HG03064 (cell line): ENCODE results near the gene GDF10.

ENCODE experiments used
- ATAC-seq: cut with Tn5 transposase; IDR thresholded peaks from one replicate; pipeline ENCODE4 v1.9.1; 2021; ENCODE audit warnings: low read depth; ENCODE audit not compliant: unreplicated experiment

GDF10 gene

GRCh38 chr10:47268696-47269095, 31.3 kb upstream of the GDF10 start:
- ATAC-seq: no peak

DNA sequence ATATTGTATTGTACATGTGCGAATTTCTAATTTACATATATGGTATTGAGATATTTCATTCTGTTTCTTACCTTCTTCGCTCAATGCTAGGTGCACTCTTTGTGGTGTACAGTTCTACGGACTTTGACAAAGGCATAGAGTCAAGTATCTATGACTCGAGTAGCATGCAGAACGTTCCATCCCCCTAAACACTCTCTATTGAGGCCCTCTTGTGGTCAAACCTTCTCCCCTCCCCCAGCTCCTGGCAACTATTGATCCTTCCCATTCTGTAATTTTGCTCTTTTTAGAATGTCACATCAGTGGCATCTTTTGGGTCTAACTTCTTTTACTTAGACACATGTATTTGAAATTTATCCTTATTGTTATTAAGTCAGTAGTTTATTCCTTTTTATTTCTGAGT, 30.7 kb upstream of the GDF10 start:
- ATAC-seq: no peak

- no peak for ATAC-seq
Observed at GRCh38 chr10:47276071-47276470, 23.9 kb upstream of the GDF10 start.

DNA sequence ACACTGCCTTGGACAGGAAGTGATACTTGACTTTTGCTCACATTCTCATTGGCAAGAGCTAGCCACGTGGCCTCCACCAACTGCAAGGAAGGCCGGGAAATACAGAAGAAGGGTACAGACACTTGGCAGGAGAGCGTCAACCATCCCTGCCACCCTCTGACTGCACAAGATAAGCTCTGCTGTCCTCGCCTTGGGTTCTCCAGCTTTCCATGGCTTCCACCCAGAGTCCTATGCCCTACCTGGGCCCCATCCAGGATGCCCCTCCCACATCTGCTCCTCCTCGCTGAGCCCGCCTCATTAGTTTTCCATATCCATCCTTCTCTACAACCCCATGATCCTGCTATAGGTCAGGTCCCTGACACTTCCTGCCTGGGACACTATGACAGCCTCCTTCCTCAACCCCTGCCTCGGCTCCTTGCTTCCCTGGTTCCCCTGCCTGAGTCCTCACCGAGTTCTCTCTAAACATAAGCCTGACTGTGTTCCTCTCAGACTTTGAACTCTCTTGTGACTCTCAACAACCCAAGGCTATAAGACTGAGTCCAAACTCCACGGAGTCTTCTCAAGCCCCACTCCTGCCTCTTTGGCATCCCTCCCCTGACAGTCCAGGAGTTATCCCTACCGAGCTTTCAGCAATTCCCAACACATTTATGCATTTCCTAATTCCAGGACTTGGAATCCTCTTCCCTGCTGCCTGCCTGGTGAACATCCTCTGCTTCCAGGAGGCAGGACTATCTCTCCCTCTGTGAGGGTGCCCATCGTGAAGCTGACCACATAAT, 23.2 kb upstream of the GDF10 start:
- no peak for ATAC-seq

- ATAC-seq: no peak
Observed at GRCh38 chr10:47277352-47278151, 22.4 kb upstream of the GDF10 start.

DNA sequence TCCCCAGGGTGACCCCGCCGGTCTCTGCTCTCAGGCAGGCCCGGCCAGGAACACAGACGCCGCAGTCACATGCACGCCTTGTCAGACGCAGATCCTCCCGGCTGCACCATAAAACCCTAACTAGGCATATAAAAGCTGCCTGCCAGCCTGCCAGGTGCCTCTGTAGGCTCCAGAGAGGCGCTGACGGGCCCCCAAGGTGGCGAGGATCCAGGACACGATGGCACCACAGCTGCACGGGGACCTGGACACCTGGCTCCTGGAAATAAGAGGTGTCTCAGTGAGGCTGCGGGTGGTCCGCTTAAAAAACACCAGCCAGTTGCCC, 21.9 kb upstream of the GDF10 start:
- ATAC-seq: no peak

- no peak for ATAC-seq
Observed at GRCh38 chr10:47278720-47279119, 21.3 kb upstream of the GDF10 start.

DNA sequence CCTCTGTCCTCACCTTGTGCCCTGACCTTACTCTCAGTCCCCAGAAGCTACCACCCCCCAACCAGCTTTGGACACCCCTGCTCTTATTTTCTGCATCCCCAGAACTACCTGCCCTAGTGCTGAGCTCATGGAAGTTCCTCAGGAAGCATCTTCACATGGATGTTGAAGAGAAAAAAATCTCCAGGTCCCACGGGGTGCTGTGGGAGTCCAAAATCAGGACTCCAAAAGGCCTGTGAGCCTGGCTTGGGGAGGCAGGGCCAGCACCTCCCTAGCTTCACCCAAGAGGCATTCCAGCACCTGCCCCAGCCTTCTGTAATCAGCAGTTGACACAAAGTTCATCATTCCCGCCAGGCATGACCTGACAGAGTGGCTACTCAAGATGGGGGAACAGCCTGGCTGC, 20.7 kb upstream of the GDF10 start:
- no peak for ATAC-seq

- no peak for ATAC-seq
Observed at GRCh38 chr10:47282005-47282656, 17.9 kb upstream of the GDF10 start.

- ATAC-seq: no peak
Observed at GRCh38 chr10:47282657-47283018, 17.4 kb upstream of the GDF10 start.

DNA sequence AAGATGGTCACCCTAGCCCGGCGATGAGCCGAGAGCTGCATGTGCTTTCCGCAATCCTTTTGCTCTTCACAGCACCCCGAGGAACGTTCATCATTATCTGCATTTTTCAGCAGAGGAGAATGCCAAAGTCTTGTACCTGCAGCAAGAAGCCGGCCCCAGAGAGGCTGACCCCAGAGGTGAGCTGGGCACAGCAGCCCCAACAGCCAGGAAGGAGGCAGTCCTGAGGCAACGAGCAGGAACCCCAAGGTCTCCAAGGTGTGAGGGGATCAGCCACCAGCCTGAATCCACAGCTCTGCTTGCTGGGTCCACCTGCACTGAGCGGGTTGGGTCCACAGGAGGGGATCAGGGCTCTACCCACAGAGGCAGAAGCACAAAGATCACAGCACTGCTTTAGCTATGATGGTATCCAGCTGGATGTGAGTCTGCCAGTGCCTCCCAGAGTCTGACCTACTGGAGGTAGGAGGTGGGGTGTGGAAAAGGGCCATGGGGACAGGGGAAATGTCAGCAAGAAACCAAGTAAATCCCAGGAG, 16.8 kb upstream of the GDF10 start:
- ATAC-seq: no peak

DNA sequence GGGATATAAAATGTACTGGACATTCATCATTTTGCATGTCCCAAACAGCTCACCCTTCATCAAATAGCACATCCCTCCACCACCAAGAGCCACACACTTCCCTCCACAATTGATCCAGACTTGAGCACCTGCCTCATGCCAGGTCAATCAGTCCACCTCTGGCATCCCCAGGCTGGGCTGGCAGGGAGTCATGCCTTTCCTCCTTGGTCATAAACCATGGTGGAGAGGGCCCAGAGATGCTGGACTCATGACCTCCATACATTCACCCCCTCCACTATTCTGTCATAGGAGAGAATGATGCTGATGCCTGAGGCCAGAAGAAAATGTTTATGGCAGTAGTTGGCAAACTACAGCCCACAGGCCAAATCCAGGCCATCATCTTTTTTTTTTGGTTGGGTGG, 16.1 kb upstream of the GDF10 start:
- ATAC-seq: no peak

DNA sequence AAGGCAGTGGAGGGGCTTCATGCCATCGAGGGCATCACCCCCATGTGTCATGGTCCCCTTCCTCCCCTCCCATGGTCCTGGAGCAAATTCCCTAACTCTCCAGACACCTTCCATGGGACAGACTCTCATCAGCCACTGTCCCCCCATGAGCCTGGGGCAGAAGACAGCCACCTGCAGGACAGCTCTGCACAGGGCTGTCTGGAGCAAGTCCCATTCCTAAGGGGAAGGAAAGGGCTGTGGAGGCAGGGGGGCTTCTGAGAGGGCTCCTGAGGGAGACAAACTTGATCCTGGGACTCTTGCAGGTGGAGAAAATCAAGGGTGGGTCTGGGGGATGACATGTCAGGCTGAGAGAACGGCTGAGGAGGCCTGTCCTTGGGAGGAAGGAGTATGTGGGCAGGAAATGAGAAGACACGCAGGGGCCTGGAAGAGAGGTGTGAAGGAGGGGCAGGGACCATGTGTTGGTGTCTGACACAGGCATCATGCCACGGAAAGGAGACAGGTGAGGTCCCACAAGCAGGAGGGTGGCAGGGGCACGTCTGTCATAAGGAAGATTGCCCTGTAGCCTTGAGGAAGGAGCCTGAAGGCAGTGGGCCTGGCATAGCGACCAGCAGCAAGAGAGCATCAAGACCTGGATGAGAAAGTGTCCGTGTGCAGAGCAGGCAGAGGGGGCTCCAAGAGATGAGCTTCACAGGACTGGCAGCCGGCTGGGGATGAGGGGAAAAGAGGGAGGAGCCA, 14.4 kb upstream of the GDF10 start:
- no peak for ATAC-seq

DNA sequence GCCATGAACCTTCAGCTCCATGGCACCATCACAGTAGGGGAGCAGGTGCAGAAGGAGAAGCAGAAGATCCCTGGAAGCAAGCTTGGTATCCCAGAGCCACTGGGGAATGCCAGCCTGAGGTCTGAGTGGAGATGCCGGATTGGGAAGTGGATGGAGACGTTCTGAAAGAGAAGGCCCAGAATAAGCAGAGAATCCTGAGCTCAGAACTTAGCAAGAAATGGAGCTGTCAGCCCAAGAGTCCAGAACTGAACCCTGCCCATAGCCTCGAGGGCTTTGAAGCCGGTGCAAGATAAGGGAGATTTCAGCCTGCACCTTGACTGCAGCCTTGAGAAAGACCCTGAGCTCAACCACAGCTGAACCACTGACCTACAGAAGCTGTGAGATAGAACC, 13.9 kb upstream of the GDF10 start:
- no peak for ATAC-seq

DNA sequence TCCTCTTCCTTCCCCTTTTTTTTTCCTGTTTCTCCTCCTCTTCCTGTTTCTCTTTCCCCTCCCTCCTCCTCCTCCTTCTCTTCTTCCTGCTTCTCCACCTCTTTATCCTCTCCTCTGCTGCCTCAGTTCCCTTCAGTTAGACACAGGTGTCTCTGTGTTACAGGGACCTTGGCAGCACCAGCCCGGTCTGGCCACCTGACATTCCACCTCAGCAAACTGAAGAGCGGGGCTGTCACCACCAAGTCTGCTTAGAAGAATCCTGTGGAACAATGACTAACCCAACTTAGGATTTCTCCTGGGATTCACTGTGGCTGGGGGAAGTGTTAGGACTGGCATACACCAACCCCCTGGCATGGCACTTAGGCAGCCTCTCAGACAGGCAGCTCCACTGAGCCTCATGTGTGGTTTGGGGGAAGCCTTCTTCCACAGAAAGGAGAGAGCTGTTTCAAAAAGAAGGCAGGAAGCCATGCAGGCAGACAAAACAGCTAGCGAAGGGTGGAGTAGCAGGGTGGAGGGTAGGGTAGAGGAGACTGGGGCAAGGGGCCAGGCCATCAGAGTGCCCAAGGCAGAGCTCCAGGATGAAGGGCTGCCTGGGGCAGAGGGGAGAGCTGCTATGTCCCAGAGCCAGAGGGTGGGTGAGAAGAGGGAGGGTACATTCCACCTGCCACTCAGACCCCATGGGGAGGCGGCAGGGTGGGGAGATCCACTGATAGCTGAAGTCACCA, 13.2 kb upstream of the GDF10 start:
- ATAC-seq: no peak

DNA sequence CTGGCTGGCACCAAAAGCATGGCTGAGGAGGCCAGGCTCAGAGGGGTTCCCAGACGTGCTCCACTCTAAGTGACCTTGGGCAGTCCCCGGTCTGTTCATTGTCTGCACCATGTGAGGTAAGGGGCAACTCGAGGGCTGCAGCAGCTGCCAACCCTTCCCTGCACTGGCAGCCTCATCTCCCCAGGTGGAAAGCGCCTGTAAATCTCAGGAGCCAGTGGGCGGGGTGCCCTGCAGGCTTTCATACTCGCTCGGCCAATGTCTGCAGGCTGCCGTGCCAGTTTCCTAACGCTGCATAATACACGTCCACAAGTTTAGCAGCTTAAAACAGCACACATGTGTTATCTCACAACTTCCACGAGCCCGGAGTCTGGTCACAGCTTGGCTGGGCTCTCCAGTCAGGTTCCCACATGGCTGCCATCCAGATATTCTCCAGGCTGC, 12.6 kb upstream of the GDF10 start:
- ATAC-seq: no peak

- ATAC-seq: no peak
Observed at GRCh38 chr10:47287805-47288204, 12.2 kb upstream of the GDF10 start.

DNA sequence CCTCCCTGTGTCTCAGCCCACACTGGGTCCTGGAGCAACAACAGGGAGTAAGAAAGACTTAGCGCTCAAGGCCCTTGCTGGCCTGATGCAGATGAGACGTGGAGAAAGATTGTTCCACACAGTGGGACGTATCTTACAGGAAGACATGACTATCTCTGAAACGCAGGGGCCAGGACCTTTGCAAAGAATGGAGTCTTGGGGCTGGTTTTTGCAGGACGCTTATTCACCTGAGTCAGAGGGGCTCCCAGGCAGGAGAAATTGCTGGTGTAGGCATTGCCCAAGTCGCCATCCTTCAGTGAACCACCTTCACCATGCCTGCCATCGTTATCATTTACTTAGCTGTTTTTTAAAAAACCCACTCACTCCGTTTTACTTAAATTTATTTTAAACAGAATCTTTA, 11.8 kb upstream of the GDF10 start:
- no peak for ATAC-seq

DNA sequence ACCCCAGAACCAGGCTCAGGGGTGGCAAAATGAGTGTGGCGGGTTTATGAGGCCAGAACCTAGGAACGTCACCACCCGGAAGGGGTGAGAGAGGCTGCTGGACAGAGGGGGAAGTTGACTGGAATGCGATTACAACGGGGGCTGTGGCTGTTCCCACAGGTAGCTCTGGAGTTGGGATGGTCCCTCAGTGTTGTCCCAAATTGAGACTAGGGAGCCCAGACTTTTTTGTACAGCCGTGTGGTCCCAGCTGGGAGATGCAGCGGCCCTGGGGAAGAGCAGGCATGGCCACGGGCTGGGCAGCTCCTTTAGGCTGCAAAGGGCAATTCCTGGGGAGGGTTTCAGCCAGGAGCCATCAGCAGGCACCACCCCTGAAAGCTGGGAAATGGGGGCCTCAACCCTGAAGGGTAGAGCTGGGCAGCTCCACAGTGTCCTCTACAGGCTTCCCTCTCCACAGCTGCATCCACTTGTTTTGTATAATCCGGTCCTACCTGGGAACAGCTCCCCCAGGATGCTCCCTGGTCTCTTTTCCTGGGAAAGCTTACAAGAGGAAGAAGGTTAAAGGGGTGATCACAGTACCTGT, 11.0 kb upstream of the GDF10 start:
- ATAC-seq: no peak

DNA sequence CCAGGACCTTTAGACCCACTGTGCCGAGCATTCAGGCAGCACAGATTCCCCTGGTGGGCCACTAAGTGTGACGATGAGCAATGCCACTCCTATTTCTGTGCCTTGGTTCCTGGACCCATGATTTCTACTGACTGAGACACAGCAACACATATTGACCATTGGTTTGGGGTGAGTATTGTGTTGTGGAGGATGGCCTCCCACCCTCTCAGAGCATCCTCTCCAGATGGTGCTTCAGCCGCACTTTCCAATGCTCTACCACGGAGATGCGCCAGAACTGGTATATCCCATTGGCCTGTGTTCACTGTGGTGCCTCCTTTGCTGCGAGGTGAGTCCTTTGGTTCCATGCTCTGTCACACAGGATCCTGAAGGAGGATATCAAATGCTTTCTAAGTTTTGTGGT, 10.1 kb upstream of the GDF10 start:
- no peak for ATAC-seq
